Measurements from ENCODE around the gene KIAA1217.
A peak's percentile ranks its signal among the peaks of the same experiment; 100 is the strongest.

The KIAA1217 gene

GRCh38 chr10:24278176-24278889 is 69.4 kb downstream of the KIAA1217 start:
- H3K27ac ChIP-seq (ENCODE audit: low read depth, low read length) = no peak overlapping the region

DNA sequence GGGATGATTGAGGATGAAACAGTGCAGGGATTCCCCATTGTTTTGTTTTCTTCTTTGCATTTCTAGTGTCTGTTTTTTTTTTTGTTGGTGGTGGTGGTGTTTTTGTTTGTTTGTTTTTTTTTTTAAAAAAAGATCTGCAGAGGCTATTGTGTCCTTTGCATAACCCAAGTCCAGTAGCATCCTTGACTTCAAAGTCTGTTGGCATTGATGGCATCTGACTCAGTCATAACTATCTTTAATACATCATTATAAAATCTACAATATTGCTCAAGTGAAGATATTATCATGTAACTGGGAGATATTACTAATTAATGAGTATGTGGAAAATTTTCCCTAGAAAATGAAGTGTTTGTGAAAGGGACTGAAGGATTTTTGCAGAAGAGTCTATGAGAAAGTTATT is 70.2 kb downstream of the KIAA1217 start:
- Histone ChIP-seq H3K4me1 (ENCODE audit: control insufficient read depth in 5 of 5, insufficient read depth in 5 of 5, low read length in 5 of 5) (no peaks in the 10 kb centered on the region), H3K9me3 (ENCODE audit: control insufficient read depth in 5 of 5, low read length in 5 of 5) (peaks cover 0 to 3% (median 2%) of the 10 kb centered on the region in 5 donors), H3K36me3 (ENCODE audit: control insufficient read depth in 5 of 5, insufficient read depth in 5 of 5, low read length in 5 of 5) (peaks cover 0 to 5% (median 3%) of the 10 kb centered on the region in 5 donors), H3K27ac (ENCODE audit: low read depth, low read length) (no peak overlapping the region), H3K4me3 (ENCODE audit: low read depth in 1 of 5, low read length in 5 of 5) (no peak overlapping the region), H3K27me3 (ENCODE audit: control insufficient read depth in 5 of 5, insufficient read depth in 4 of 5, low read length in 5 of 5) (no peaks in the 10 kb centered on the region), H3K9ac (ENCODE audit: low read length in 5 of 5) (no peak overlapping the region)

More at GRCh38 chr10:24278176-24278889, 69.4 kb downstream of the KIAA1217 start:
- Histone ChIP-seq H3K27me3 (ENCODE audit: control insufficient read depth in 5 of 5, insufficient read depth in 4 of 5, low read length in 5 of 5) (no peaks in the 10 kb centered on the region), H3K4me1 (ENCODE audit: control insufficient read depth in 5 of 5, insufficient read depth in 5 of 5, low read length in 5 of 5) (peaks cover 0 to 5% (median 0%) of the 10 kb centered on the region in 5 donors), H3K9me3 (ENCODE audit: control insufficient read depth in 5 of 5, low read length in 5 of 5) (peaks cover 0 to 3% (median 2%) of the 10 kb centered on the region in 5 donors), H3K4me3 (ENCODE audit: low read depth in 1 of 5, low read length in 5 of 5) (no peak overlapping the region), H3K9ac (ENCODE audit: low read length in 5 of 5) (no peak overlapping the region), H3K36me3 (ENCODE audit: control insufficient read depth in 5 of 5, insufficient read depth in 5 of 5, low read length in 5 of 5) (peaks cover 0 to 5% (median 3%) of the 10 kb centered on the region in 5 donors)

DNA sequence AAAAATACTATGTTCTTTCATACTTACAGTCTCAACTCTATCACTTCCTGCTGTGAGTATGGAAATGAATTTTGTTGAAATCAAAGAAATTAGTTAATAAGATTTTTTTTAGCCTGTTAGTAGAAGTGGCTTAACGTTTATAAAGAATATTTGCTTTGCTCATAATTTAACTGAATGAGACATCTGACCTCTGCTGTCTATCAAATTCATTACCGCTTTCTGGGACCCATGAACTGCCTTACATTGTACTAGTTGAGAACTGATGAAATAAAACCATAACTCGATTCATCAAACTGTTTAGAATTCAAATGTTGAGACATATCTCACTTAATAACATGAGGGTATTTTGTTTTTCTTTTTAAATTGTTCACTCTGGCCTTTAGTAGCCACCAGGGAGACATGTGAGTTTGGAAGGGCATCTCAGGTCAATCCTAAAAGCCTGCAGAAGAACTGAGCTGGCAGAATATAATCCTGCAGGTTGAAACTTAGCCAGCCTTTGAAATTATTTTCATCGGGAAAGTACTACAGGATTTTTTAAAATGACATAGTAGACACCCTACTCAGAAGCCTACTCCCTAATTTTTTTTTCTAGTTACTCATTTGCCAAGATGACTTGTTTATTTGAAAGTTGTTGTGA is 78.7 kb downstream of the KIAA1217 start:
- H3K4me3 ChIP-seq (ENCODE audit: low read depth in 1 of 5, low read length in 5 of 5) = no peak overlapping the region
- peaks cover 0 to 6% (median 0%) of the 10 kb centered on the region in 5 donors for H3K36me3 ChIP-seq (ENCODE audit: control insufficient read depth in 5 of 5, insufficient read depth in 5 of 5, low read length in 5 of 5)
- H3K9me3 ChIP-seq (ENCODE audit: control insufficient read depth in 5 of 5, low read length in 5 of 5) = no peaks in the 10 kb centered on the region
- peaks cover 0 to 31% (median 16%) of the 10 kb centered on the region in 5 donors for H3K4me1 ChIP-seq (ENCODE audit: control insufficient read depth in 5 of 5, insufficient read depth in 5 of 5, low read length in 5 of 5)
- peak overlapping the region; percentile 21 for H3K27ac ChIP-seq (ENCODE audit: low read depth, low read length)
- H3K9ac ChIP-seq (ENCODE audit: low read length in 5 of 5) = no peak overlapping the region
- H3K27me3 ChIP-seq (ENCODE audit: control insufficient read depth in 5 of 5, insufficient read depth in 4 of 5, low read length in 5 of 5) = no peaks in the 10 kb centered on the region

DNA sequence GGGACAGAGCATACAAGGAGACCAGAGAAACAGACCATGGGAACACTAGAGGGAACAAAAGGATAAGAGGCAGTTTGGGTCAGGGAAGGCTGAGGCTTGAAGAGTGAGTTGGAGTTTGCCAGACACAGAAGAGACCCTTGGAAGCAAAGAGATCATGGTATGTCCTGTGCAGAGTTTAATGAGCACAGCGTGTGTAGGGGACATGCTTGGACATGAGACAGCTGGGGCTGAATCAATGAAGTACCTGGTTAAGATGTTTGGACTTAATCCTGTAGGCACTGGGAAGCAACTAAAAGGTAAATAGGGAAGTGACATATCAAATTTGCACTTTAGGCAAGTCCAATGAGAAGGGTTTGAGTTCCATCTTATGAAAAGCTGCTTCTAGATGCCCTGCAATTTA is 79.6 kb downstream of the KIAA1217 start:
- H3K27me3 ChIP-seq (ENCODE audit: control insufficient read depth in 5 of 5, insufficient read depth in 4 of 5, low read length in 5 of 5) = no peaks in the 10 kb centered on the region
- no peak overlapping the region for H3K4me3 ChIP-seq (ENCODE audit: low read depth in 1 of 5, low read length in 5 of 5)
- peaks cover 0 to 40% (median 25%) of the 10 kb centered on the region in 5 donors for H3K4me1 ChIP-seq (ENCODE audit: control insufficient read depth in 5 of 5, insufficient read depth in 5 of 5, low read length in 5 of 5)
- peaks cover 0 to 6% (median 0%) of the 10 kb centered on the region in 5 donors for H3K36me3 ChIP-seq (ENCODE audit: control insufficient read depth in 5 of 5, insufficient read depth in 5 of 5, low read length in 5 of 5)
- H3K9ac ChIP-seq (ENCODE audit: low read length in 5 of 5) = no peak overlapping the region
- H3K27ac ChIP-seq (ENCODE audit: low read depth, low read length) = peak overlapping the region; percentile 31
- no peaks in the 10 kb centered on the region for H3K9me3 ChIP-seq (ENCODE audit: control insufficient read depth in 5 of 5, low read length in 5 of 5)

- no peaks in the 10 kb centered on the region for H3K27me3 ChIP-seq (ENCODE audit: control insufficient read depth in 5 of 5, insufficient read depth in 4 of 5, low read length in 5 of 5)
- H3K36me3 ChIP-seq (ENCODE audit: control insufficient read depth in 5 of 5, insufficient read depth in 5 of 5, low read length in 5 of 5) = peaks cover 0 to 6% (median 0%) of the 10 kb centered on the region in 5 donors
- H3K27ac ChIP-seq (ENCODE audit: low read depth, low read length) = no peak overlapping the region
- no peak overlapping the region for H3K9ac ChIP-seq (ENCODE audit: low read length in 5 of 5)
- H3K4me1 ChIP-seq (ENCODE audit: control insufficient read depth in 5 of 5, insufficient read depth in 5 of 5, low read length in 5 of 5) = peaks cover 0 to 40% (median 25%) of the 10 kb centered on the region in 5 donors
- no peak overlapping the region for H3K4me3 ChIP-seq (ENCODE audit: low read depth in 1 of 5, low read length in 5 of 5)
- H3K9me3 ChIP-seq (ENCODE audit: control insufficient read depth in 5 of 5, low read length in 5 of 5) = no peaks in the 10 kb centered on the region
Observed at GRCh38 chr10:24289235-24289634, 80.3 kb downstream of the KIAA1217 start.

DNA sequence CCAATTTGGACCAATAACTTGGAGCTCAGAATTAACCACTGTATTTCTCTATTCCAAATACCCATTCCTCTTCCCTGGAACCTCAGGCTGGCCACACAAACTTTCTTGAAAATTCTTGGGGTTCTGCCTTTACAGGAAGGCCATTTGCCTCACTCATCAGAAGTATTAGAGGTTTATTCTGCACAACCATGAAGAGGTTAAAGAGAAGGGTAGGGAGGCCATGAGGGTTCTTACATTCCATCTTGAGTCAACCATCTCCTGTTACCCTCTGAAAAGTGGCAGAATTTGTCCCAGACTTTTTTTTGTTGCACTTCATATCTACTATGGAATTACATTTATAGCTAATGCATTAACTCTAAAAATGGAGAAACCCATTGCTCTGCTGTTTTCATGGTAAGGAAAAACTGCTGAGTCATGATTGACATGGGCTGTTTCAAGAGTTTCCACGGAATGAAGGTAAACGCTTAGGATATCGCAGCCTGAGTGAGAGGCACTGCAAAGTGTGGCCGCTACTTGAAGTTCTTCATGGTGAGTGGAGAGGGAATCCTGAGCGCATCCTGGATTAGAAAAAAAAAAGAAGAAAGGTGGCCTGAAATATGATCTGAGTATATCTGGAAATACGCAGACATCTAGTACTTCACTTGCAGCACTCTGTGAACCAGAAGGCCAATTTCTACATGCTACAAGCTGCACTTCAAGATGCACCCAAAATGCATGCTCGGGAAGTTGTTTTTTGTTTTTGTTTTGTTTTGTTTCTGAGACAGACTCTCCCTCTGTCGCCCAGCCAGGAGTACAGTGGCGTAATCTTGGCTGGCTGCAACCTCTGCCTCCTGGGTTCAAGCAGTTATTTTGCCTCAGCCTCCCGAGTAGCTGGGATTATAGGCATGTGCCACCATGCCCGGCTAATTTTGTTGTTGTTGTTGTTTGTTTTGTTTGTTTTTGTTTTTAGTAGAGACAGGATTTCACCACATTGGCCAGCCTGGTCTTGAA is 83.7 kb downstream of the KIAA1217 start:
- peaks cover 0 to 32% (median 21%) of the 10 kb centered on the region in 5 donors for H3K4me1 ChIP-seq (ENCODE audit: control insufficient read depth in 5 of 5, insufficient read depth in 5 of 5, low read length in 5 of 5)
- no peaks in the 10 kb centered on the region for H3K9me3 ChIP-seq (ENCODE audit: control insufficient read depth in 5 of 5, low read length in 5 of 5)
- H3K27ac ChIP-seq (ENCODE audit: low read depth, low read length) = peak overlapping the region; percentile 23
- peaks cover 0 to 6% (median 0%) of the 10 kb centered on the region in 5 donors for H3K36me3 ChIP-seq (ENCODE audit: control insufficient read depth in 5 of 5, insufficient read depth in 5 of 5, low read length in 5 of 5)
- H3K27me3 ChIP-seq (ENCODE audit: control insufficient read depth in 5 of 5, insufficient read depth in 4 of 5, low read length in 5 of 5) = no peaks in the 10 kb centered on the region
- no peak overlapping the region for H3K9ac ChIP-seq (ENCODE audit: low read length in 5 of 5)
- H3K4me3 ChIP-seq (ENCODE audit: low read depth in 1 of 5, low read length in 5 of 5) = peak overlapping the region in 1 of 5 donors; percentile 7

GRCh38 chr10:24299578-24300260 is 90.8 kb downstream of the KIAA1217 start:
- Histone ChIP-seq H3K9me3 (ENCODE audit: control insufficient read depth in 5 of 5, low read length in 5 of 5) (no peaks in the 10 kb centered on the region), H3K4me1 (ENCODE audit: control insufficient read depth in 5 of 5, insufficient read depth in 5 of 5, low read length in 5 of 5) (peaks cover 0 to 2% (median 0%) of the 10 kb centered on the region in 5 donors), H3K27ac (ENCODE audit: low read depth, low read length) (no peak overlapping the region), H3K9ac (ENCODE audit: low read length in 5 of 5) (no peak overlapping the region), H3K27me3 (ENCODE audit: control insufficient read depth in 5 of 5, insufficient read depth in 4 of 5, low read length in 5 of 5) (no peaks in the 10 kb centered on the region), H3K36me3 (ENCODE audit: control insufficient read depth in 5 of 5, insufficient read depth in 5 of 5, low read length in 5 of 5) (peaks cover 0 to 2% (median 0%) of the 10 kb centered on the region in 5 donors), H3K4me3 (ENCODE audit: low read depth in 1 of 5, low read length in 5 of 5) (no peak overlapping the region)

DNA sequence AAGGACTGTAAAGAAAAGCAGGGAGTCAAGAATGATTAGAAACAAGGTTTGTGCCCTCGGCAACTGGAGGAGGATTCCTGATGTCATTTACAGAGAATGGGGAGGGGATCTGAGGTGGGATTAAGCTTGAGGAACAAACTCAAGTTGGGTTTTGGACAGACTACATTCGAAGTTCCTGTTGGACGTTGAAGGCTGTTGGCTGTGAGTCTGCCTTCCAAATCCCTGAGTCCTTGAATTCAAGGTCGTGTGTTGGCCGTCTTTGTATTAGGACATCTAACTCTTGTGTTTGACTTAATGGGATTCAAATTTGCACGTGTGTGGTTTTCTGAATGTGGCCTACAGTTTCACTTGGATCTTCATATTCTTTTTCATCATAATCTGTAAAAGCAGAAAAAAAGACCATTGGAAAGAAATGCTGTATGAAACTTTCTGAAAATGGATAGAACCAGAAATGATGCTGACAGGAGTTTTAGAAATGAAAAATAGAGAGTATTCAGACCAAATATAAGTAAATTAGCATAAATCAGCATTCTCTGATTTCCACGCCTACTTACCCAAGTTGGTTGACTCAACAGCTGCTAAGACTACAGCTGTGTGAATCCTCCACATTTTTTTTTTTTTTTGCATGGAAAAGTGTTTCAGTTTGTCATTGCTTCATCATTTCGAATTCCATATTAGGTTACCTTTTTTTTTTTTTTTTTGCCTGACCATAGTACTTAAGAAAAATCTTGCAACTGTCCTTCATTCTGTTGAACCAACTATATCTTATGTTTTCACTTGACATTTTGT is 94.8 kb downstream of the KIAA1217 start:
- H3K4me3 ChIP-seq (ENCODE audit: low read depth in 1 of 5, low read length in 5 of 5) = no peak overlapping the region
- H3K9me3 ChIP-seq (ENCODE audit: control insufficient read depth in 5 of 5, low read length in 5 of 5) = no peaks in the 10 kb centered on the region
- no peak overlapping the region for H3K27ac ChIP-seq (ENCODE audit: low read depth, low read length)
- H3K27me3 ChIP-seq (ENCODE audit: control insufficient read depth in 5 of 5, insufficient read depth in 4 of 5, low read length in 5 of 5) = no peaks in the 10 kb centered on the region
- no peak overlapping the region for H3K9ac ChIP-seq (ENCODE audit: low read length in 5 of 5)
- peaks cover 0 to 2% (median 0%) of the 10 kb centered on the region in 5 donors for H3K36me3 ChIP-seq (ENCODE audit: control insufficient read depth in 5 of 5, insufficient read depth in 5 of 5, low read length in 5 of 5)
- H3K4me1 ChIP-seq (ENCODE audit: control insufficient read depth in 5 of 5, insufficient read depth in 5 of 5, low read length in 5 of 5) = peaks cover 0 to 27% (median 19%) of the 10 kb centered on the region in 5 donors
